EH (cell line): ENCODE measurements around the gene MIOX.

Source experiments
- DNase-seq: peaks from one replicate; pipeline ENCODE4 v3.0.0-alpha.2; 2015; ENCODE audit warnings: low read depth

MIOX gene

DNA sequence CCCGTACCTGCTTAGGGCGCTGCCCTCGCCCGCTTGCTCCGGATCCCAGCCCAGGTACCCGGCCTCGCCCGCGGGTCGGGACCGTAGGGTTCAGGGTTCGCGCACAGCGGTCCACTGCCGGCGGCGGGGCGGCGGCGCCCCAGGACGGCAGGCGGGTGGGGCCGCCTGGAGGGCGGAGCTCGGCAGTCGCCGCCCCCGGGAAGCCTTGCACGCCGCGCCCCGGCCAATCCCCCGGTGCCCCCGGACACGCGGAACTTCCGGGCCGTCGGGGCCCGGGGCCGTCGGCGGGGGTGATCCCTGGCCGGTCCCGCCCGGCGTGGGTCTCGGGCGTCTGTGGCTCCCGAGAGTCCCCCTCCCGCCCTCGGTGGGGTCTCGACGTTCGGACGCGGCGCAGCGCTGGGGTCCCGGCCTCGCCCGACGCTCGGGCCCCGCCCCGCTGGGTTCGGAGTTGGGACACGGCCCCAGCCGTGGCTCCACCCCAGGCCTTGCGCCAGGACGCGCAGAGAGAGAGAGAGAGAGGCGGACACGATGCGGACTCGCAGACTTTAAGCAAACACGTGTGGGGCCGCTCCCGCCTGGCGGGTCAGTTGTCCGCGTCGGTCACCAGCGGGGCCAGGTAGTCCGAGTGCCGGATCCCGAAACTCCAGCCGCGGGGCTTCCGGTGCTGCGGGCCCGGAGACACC lies 43.4 kb downstream of the MIOX start, which contains the start of gene TYMP:
TSS of gene TYMP (minus strand) at position 116 of the 683 bp plus-strand sequence. CDS start 303 bp downstream, outside the sequence.
- peak; percentile 78 for DNase-seq

DNA sequence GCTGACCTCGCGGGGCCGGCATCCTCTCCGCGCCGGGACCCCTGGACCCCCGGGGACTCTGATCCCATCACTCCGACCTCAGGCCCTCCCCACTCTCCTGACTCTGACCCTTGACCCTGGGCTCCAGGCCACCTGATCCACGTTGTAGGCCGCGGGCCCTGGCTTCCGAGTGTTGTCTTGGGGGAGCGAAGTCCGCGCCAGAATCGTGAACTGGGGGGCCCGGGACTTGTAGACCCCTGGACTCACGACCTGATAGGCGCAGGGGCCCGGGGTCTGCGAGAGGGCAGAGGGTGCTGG lies 43.9 kb downstream of the MIOX start:
- DNase-seq, result no peak

DNA sequence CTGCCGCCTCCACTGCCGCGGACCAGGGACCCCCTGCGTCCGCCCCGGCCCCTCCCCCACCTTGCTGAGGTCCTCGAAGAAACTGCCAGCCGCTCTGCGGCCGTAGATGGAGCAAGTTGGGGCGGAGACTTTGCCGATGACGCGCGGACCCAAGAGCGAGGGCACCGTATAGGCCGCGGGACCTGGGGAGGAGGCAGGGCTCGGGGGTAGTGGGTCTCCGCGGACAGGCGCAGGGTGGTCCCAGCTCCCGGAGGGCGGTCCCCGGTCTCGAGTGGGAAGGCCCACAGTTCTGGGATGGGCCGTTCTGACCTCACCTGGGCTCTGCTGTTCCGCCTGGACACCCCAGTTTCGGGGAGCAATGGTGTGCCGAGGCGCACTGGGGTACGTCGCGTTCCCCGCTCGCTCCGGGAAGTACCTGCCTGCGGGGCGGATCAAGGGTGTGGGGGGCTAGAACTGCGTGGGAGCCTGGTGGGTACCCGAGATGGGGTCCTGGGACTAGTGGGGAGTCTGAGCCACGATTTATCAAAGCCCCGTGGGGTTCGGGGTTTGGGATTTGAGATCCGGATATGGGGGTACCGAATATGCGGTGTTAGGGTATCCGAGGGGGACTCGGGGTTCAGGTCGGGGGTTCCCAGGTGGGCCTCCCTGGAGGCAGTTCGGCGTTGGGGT lies 44.4 kb downstream of the MIOX start:
- DNase-seq, result peak; percentile 76

DNA sequence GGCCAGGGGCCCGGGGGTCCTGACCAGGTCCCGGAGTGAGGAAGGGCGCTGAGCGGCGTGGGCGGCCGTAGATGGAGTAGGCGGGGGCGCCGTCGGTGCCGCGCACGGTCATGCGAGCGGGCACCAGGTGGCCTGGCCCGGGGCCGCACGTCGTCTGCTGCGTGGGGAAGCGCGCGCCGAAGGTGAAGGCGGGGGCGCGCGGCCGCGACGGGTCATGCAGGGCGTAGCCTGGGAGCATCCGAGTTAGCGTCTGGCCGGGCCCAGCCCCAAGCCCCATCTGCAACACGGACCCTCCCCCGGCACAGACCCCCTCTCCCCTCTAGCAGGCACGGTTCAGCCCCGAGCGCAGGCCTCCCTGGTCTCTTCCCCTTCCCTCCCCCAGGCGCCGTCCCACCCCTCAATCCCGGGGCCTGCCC lies 44.9 kb downstream of the MIOX start:
- peak; percentile 11 for DNase-seq

DNA sequence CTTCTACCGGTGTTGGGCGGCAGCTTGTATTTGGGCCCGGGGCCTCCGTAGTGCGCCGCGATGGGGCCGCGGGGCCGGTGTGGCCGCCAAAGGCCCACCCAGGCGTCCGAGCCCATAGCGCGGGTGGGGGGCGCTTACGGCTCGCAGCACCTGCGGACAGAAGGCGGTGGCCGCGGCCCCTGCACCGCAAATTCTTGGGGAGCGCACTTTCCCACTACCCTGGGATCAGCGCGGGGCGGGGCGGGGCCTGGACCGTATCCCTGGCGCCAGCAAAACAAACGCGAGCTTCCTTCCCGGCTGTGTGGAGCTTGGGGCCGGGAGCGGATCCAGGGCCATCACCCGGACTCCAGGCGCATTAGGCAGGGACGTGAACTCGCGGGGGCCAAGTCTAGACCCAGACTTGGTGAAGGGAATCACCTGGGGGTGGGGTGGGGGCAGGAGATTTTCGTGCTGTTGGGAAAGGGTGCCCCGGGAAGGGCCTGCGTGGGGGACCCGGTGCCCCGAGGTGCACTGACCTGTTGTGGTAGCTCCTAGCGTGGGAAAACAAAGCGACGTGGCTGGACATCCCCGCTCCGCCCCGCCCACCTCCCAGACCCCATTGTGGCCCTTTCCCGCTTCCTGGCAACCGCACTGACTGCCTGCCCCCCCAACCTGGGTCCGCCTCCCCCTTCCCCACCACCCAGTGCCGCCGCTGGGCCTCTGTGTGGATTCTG lies 45.5 kb downstream of the MIOX start:
- DNase-seq, result peak; percentile 75

DNA sequence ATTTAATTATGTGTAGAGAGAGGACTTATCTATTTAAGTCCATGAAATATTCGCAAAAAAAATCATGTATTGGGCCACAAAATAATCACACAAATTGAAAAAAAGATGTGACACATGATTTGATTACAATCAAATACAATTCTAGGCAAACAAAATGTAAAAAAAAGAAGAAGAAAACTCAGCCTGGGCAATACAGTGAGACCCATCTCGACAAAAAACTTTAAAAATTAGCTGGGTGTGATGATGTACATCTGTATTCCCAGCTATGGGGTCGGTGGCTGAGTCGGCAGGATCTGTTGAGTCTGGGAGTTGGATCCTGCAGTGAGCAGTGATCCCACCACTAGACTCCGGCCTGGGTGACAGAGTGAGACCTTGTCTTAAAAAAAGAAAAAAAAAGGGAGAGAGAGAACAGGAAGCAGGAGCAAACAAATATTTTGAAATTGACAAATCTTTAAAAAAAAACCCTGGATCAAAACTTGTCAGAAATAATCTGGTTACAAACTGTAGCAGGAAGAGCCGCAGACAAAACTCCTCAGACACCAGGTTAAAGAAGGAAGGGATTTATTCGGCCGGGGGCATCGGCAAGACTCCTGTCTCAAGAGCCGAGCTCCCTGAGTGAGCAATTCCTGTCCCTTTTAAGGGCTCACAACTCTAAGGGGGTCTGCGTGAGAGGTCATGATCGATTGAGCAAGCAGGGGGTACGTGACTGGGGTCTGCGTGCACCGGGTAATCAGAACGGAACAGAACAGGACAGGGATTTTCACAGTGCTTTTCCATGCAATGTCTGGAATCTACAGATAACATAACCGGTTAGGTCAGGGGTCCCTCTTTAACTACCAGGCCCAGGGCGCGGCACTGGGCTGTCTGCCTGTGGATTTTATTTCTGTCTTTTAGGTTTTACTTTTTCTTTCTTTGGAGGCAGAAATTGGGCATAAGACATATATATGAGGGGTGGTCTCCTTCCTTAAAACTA lies 46.5 kb downstream of the MIOX start:
- DNase-seq, result no peak

DNA sequence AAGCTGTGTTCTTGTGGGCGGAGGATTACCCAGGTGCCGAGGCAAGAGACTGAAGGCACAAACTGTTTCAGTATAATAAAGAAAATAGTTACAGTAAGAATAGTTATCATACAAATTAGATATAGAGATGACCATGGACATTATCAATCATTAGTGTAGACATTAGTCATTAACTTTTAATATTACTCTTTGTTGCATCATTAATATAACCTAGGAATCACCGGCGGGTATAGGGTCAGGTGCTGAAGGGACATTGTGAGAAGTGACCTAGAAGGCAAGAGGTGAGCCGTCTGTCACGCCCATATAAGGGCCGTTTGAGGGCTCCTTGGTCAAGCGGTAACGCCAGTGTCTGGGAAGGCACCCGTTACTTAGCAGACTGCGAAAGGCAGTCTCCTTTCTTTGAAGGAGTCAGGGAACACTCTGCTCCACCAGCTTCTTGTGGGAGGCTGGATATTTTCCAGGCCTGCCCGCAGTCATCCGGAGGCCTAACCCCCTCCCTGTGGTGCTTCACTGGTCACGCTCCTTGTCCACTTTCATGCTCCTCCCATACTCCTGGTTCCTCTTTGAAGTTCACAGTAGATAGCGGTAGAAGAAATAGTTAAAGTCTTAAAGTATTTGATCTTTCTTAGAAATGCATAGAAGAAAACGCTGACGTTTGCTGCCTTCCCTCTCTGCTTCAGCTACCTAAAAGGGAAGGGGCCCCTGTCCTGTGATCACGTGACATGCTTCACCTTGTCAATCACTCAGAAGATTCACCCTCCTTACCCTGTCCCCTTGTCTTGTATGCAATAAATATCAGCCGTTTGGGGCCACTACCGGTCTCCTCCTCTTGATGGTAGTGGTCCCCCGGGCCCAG lies 47.4 kb downstream of the MIOX start:
- peak; percentile 70 for DNase-seq

DNA sequence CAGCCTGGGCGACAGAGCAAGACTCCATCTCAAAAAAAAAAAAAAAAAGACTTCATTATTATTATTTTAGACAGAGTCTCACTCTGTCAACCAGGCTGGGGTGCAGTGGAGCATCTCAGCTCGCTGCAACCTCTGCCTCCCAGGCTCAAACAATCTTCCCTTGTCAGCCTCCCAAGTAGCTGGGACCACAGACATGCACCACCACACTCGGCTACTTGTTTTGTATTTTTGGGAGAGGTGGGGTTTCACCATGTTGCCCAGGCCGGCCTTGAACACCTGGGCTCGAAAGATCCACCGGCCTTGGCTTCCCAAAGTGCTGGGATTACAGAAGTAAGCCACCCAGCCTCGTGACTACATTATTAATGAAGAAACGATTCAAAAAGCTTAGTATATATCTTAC lies 48.5 kb downstream of the MIOX start:
- no peak for DNase-seq

DNA sequence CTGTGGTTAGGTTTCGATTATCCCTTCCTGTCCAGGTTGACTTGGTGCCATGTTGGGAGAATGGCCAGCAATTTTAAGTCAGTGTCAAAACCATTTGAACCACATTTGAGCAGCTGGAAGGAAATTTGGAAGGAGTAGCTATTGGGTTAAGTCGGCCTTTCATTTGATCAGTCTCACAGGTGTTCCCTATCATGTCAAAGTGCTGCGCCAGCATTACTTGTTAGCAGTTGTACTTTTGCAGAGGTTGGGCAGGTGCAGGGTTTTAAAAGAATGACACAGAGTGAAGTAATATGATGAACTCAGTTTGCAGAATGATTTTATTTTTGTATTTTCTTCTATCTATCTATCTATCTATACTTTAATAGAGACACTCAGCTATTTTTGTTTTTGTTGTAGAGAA lies 49.6 kb downstream of the MIOX start:
- no peak for DNase-seq

DNA sequence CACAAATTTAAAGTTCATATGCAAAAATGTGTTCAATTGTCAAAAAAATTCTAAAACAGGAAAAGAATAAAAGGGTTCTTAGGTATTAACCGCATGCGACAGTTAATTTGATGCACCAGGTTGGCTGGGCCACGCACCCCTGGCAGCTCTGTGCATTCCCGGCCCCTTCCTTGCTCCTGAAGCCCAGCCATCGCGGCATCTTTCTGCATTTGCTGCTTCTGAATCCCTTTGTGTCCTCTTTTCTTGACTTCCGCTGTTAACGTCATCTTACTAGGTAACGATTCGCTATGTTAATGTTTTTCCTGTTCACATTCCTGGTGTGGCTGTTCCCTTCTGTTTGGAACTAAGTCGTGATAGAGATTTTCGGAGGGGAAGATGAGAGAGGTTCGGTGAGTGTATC lies 51.1 kb downstream of the MIOX start:
- DNase-seq, result no peak
